Stimulated activated CD8-positive, alpha-beta memory T cell treated with anti-CD3 and anti-CD28 coated beads, Interleukin-15, amount 100 ng/mL, for 4 hours (primary cell): ENCODE data around the gene SLC66A1.

Source experiments
- DNase-seq, 2 donors: peaks; one replicate each; pipeline ENCODE4 v3.0.0-alpha.2; 2020; ENCODE audit warnings: low read depth in 2 of 2

SLC66A1 gene

DNA sequence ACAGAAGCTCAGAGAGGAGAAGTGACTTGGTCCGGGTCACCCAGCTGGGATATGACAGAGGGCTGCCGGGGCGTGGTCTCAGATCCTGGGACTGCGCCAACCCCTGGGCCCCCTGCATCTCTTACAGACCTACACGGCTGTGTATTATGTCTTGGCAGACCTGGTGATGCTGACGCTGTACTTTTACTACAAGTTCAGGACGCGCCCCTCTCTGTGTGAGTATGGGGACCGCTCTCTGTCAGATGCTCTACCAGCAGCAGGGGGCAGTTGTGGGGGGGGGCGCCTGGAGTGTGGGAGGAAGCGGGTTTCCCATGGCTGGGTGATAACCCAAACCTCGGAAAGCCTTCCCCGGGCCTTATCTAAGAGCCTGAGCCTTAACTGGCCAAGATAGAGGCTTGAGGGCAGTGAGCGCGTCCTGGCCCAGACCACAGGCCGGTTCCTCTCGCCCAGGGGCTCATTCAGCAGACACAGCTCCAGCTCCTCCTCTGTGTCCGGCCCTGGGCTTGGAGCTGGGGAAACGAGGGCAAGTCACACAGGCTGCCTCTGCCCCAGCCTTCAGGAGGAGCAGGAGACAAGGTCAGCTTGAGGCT, 13.3 kb downstream of the SLC66A1 start:
- DNase-seq, result no peak

GRCh38 chr1:19325958-19326747, 14.0 kb downstream of the SLC66A1 start:
- no peak for DNase-seq

GRCh38 chr1:19326748-19327065, 14.6 kb downstream of the SLC66A1 start:
- no peak for DNase-seq

DNA sequence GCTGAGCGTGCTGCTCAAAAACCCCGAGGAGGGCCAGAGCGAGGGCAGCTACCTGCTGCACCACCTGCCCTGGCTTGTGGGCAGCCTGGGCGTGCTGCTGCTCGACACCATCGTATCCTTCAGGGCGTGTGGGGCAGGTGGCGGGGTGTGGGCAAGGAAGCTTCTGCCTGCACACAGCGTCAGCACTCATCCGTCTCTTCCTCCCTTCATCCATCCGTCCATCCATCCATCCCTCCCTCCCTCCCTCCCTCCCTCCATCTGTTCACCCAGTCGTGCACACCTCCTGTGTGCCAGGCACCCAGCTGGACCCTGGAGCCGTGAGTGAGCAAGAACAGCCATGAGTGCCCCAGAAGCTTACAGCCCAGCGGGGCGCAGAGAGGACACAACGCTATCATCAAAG, 15.2 kb downstream of the SLC66A1 start:
- no peak for DNase-seq

GRCh38 chr1:19327736-19328135, 15.6 kb downstream of the SLC66A1 start:
- DNase-seq, result no peak

- no peak for DNase-seq
Observed at GRCh38 chr1:19328486-19328885, 16.4 kb downstream of the SLC66A1 start.

- DNase-seq, result no peak
Observed at GRCh38 chr1:19329188-19329587, 17.1 kb downstream of the SLC66A1 start.

- no peak for DNase-seq
Observed at GRCh38 chr1:19329611-19330010, 17.5 kb downstream of the SLC66A1 start.

GRCh38 chr1:19330449-19331135, 18.5 kb downstream of the SLC66A1 start:
- DNase-seq, result no peak

DNA sequence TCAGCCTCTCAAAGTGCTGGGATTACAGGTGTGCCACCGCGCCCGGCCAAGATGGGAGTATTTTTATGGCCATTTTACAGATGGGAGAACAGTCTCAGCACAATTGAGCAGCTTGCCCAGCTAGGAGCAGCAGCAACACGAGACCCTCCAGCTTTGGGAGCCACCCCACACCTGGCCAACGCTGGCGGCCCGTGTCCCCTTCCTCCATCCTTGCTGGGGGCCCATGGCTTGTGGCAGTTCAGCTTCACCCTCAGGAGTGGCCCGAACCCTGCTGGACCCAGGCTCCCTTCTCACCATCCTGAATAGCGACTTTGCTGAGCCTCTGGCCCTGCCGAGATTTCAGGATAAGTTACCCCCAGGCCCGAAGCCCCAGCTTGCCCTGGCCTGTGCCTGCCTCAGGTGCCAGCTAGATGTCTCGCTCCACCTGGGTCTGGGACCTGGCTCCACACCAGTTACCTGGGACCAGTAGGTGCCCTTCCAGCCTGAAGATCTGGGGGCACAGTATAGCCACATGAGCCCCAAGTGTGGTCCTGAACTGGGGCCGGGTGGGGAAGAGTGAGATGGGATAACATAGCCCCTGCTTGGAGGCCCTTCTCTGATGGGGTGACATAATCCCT, 19.2 kb downstream of the SLC66A1 start:
- DNase-seq, result no peak

DNA sequence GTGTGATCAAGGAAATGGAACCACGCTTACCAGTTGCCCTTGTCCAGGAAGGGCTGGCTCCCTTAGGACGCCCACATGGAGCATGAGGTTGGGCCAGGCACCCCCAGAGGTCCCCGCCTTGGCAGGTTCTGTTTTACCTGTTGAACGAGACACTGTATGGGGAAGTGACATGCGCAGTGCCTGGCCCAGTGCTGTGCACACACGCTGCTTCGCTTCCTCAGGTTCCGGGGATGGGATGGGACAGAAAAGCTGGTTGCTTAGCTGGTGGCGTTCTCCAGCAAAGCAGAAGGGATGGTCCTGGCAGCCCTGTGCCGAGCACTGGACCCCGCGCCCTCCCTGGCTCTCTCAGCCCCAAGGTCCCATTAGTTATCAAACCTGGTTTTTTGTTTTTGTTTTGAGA, 20.7 kb downstream of the SLC66A1 start:
- no peak for DNase-seq

GRCh38 chr1:19333587-19334354, 21.6 kb downstream of the SLC66A1 start:
- no peak for DNase-seq

DNA sequence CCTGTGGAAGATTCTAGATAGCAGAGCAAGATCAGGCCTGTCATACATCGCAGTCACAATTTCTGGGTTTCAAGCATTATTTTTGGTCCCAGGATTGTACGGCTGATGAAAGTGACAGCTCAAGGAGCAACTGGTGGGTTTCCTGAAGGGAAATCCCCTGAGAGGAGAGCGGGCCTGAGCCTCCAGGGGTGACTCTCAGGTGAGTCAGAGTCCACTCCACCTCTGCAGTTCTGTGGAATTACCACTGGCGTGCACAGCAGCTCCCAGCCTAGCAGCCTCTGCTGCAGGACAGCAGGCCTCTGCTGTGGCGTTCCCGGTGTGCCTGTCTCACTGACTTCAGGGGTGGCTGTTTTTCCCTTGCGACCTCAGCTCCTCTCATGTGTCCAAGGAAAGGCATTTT, 24.4 kb downstream of the SLC66A1 start:
- DNase-seq, result peak in 1 of 2 donors; percentile 19

- no peak for DNase-seq
Observed at GRCh38 chr1:19337289-19337688, 25.2 kb downstream of the SLC66A1 start.

- no peak for DNase-seq
Observed at GRCh38 chr1:19338323-19338762, 26.2 kb downstream of the SLC66A1 start.

- DNase-seq, result no peak
Observed at GRCh38 chr1:19339214-19339861, 27.2 kb downstream of the SLC66A1 start.

GRCh38 chr1:19340387-19340937, 28.3 kb downstream of the SLC66A1 start:
- DNase-seq, result no peak

DNA sequence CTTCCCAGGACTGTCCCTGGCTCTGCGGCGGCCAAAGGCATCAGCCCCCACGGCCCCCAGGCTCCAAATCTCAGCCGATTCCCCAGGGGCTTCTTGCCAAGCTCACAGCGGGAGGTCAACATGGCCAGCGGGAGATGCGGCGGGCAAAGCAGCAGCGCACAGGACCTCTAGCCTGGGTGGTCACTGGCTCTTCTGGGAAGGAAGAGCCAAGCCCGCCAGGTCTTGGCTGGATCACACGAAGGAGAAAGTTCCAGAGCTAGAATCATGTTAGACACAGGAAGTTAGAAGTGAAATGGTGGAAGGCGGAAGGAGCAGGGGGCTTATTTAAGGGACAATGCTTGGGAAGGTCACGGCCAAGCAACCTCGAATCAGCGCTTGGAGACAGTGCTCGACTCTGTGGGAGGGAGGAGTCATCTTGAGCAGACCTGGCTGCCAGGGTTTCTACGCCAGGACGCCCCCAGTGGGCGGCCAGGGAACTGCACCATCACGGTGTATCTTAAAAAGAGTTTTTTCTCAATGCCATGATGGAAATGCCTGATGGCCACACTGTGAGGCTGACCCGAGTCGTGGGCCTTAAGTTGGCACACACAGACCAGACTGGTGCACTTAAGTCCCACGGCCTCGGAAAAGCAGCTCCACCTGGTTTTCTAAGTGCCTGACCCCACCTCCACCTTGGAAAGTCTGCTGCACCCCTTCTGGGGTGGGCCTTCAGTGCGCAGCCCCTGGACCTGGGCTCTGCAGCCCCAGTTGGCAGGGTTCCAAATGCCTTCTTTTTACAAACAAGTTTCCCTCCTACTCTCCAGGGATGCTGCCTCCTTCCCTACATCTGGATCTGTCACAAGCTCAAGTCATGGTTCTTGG, 29.3 kb downstream of the SLC66A1 start:
- peak; percentile 37 to 45 for DNase-seq

- DNase-seq, result no peak
Observed at GRCh38 chr1:19342062-19342750, 30.1 kb downstream of the SLC66A1 start.
